Measurements from ENCODE around the gene FCRL5. TPM values are rescaled to one million over a fixed set of nuclear protein-coding genes. Genes with fewer than 3 reads are reported as not detected.

Gene FCRL5
- total and polyA plus RNA-seq, 10 of the 15 experiments (the other 5 are each of a cell fraction or from before 2014, with no cell fraction given), result 1.1 to 136 (median 7.0) TPM

- TF ChIP-seq ZNF592 (IDR thresholded peaks at IDR 0.05) (no peak), GATAD2B (conservative IDR thresholded peaks at IDR 0.05; ENCODE audit: low read depth) (peak; percentile 47; the same call in 1 of the 2 replicates), ZBTB40 (IDR thresholded peaks at IDR 0.05; ENCODE audit: borderline replicate concordance) (peak; percentile 4; the same call in 1 of the 2 replicates), ASH2L (IDR thresholded peaks at IDR 0.05; ENCODE audit: borderline replicate concordance, low read depth) (no peak), SPI1 (IDR thresholded peaks at IDR 0.05; ENCODE audit: borderline replicate concordance, insufficient read depth, low read depth, low read length) (peak; percentile 95), ZNF24 (IDR thresholded peaks at IDR 0.05) (peak; percentile 95), TCF7 (IDR thresholded peaks at IDR 0.05; ENCODE audit: borderline replicate concordance) (peak; percentile 64; the same call in 1 of the 2 replicates), NBN (IDR thresholded peaks at IDR 0.05) (0 out of 2 replicates have a peak, but pooled peaks have one; percentile 42)
Observed at GRCh38 chr1:157551694-157552693, at the start of gene FCRL5 (continued).

Data from GM12878 (cell line).